Gastroesophageal sphincter (tissue), 3 donors: Measurements from ENCODE around the gene SLC35E1.

Experiments used
- CTCF ChIP-seq, 4 experiments: fragments of 200-600 bp in 2 of 4; fragments of 450-650 bp in 2 of 4; sonication (generic) in 1 of 4; IDR thresholded peaks; one replicate each; pipeline ENCODE4 v1.5.1; 2017 to 2019; ENCODE audit warnings: antibody characterized with exemption in 4 of 4, mild to moderate bottlenecking in 2 of 4, moderate library complexity in 2 of 4
- EP300 ChIP-seq: sonication (generic); formaldehyde crosslinking; IDR thresholded peaks from one replicate; pipeline ENCODE4 v1.6.1; 2017; ENCODE audit warnings: antibody characterized with exemption, mild to moderate bottlenecking
- POLR2A ChIP-seq, 2 donors: fragments of 450-650 bp; IDR thresholded peaks; one replicate each; pipeline ENCODE4 v1.6.1; 2017; ENCODE audit warnings: antibody characterized with exemption in 2 of 2, mild to moderate bottlenecking in 2 of 2, moderate library complexity in 1 of 2
- POLR2AphosphoS5 ChIP-seq: sonication (generic); formaldehyde crosslinking; IDR thresholded peaks from one replicate; pipeline ENCODE4 v1.6.1; 2017; ENCODE audit warnings: antibody characterized with exemption

- TF ChIP-seq POLR2A (IDR thresholded peaks at IDR 0.05) (no peak), CTCF (IDR thresholded peaks at IDR 0.05) (no peak), EP300 (no peak), POLR2AphosphoS5 (no peak)
These were observed 49.1 kb upstream of the SLC35E1 start for GRCh38 chr19:16621165-16621800.
